ACHN (cell line): Measurements from ENCODE around the gene PAX8.

Source experiments
- DNase-seq: peaks from one replicate; pipeline ENCODE4 v3.0.0-alpha.2; 2015
- in situ Hi-C: cut with HindIII; loops from 2 replicates; pipeline ENCODE4 v1.10.0; 2017; ENCODE audit warnings: low sequenced_read_pairs, low pct_ligation_motif_present, low pct_unique_long_range_greater_than_20kb

PAX8 gene

DNA sequence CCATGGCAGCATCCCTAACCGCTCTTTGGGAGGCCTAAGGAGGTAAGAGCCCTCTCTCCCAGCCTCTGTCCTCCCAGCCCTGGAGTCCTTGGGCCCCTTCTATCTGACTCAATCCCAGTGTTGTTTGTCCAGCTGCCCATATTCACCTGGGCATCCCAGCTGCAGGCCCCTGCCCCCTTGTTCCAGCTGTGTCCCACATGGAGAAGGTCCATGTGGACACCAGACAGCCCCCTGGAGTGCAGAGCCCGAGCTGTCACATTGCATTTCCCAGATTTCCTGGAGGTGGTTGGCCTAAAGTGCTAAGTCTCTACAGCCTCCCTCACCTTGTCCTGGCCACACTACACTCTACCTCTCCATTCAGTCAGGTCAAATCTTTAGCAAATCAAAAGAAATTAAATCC, 62.4 kb downstream of the PAX8 start:
- in situ Hi-C loops = no loop called here
- no peak for DNase-seq

- DNase-seq = no peak
- in situ Hi-C loops = no loop called here
Observed at GRCh38 chr2:113215056-113215455, 63.7 kb downstream of the PAX8 start.

GRCh38 chr2:113214141-113214540, 64.6 kb downstream of the PAX8 start:
- in situ Hi-C loops = no loop called here
- no peak for DNase-seq

GRCh38 chr2:113213061-113213930, 65.4 kb downstream of the PAX8 start:
- DNase-seq = no peak
- in situ Hi-C loops = no loop called here

- DNase-seq = no peak
- in situ Hi-C loops = no loop called here
Observed at GRCh38 chr2:113212245-113213060, 66.3 kb downstream of the PAX8 start.

DNA sequence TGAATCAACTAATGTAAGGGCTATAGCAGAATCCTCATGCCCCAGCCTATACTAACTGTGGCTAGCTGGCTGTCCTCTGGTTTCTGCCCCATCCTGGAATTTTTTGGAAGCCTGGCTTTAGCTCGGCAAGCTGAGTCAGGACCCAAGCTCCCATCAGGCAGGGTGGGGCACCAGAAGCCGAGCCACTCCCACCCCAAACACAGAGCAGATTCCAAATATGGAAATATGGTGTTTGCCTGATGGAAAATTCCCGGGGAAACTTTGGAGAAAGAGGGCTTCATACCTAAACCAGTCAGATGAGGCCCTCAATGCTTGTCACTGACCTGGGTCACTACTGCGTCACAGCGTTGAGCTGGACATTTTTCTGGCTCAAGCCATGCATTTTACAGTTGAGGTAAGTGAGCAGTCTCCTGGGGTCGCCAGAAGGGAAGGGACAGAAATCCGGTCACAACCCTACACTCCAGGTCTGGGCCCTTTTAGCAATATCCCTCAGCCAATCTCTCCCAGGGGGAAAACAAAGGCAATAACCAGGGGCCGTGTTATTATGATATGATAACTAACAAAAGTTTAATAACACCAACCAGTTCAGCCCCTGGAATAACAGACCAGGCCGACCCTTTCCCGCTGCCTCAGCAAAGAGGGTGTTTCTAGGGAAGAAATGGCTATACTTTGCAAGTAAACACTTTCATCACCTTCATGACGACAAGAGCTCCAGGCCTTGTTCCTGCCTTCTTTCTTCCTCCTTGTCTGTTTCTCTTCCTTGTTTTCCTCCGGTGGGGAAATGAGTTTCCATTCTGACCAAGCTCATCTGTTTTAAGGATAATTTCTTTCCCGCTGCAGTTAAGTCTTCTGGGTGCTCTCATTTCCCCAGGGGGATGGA, 67.3 kb downstream of the PAX8 start:
- DNase-seq = no peak
- in situ Hi-C loops = no loop called here

GRCh38 chr2:113209646-113210171, 69.0 kb downstream of the PAX8 start:
- in situ Hi-C loops = no loop called here

GRCh38 chr2:113209011-113209645, 69.6 kb downstream of the PAX8 start:
- peak; percentile 70 for DNase-seq
- in situ Hi-C loops = no loop called here

More at GRCh38 chr2:113209646-113210171, 69.0 kb downstream of the PAX8 start:
- no peak for DNase-seq

GRCh38 chr2:113208396-113208795, 70.3 kb downstream of the PAX8 start:
- in situ Hi-C loops = no loop called here
- no peak for DNase-seq

GRCh38 chr2:113207021-113207420, 71.7 kb downstream of the PAX8 start:
- DNase-seq = no peak
- in situ Hi-C loops = no loop called here

- in situ Hi-C loops = no loop called here
- DNase-seq = no peak
Observed at GRCh38 chr2:113206251-113206650, 72.5 kb downstream of the PAX8 start.

DNA sequence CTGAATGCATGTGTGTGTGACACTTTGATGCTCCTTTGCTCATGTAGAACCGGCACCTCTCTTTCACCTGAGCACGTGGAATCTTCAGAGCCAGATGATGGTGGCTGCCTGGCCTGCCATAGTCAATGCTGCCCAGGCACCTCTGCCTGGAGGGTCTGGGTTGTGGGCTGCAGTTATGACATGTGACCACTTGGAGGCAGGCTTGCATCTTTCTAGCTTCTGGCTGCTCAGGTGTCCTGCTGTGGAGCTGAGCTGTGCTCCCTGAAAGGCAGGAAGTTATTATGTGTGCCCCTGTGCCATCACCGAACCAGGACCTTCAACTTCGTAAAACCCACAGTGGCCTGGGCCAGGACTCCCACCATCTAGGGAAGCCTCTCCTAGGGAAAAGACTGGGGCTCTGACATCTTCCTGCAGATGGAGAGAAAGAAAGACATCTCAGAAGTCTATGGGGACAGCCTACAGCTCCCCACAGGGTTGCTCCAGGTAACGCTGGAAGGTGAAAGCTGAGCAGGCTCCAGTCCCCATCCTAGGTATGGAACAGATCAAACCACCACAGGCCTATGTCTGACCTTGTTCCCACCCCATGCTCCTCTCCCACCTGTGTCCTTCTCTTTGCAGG, 74.7 kb downstream of the PAX8 start:
- DNase-seq = peak; percentile 82
- in situ Hi-C loops = no loop called here

DNA sequence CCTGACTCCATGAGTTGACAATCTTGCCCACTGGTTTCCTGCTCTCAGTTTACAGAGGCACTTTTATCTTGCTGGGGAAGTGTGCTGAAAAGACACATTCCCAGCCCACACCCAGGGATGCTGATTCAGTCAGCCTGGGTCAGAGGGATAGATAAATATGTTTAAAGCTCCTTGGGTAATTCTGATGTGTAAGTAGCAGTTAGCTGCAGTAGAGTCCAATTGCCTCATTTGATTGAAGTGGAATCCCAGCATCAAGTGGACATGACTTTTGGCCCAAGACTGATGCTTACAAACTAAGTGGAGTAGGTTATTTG, 75.5 kb downstream of the PAX8 start:
- in situ Hi-C loops = no loop called here
- no peak for DNase-seq

GRCh38 chr2:113202305-113203216, 76.2 kb downstream of the PAX8 start:
- no peak for DNase-seq
- in situ Hi-C loops = no loop called here

DNA sequence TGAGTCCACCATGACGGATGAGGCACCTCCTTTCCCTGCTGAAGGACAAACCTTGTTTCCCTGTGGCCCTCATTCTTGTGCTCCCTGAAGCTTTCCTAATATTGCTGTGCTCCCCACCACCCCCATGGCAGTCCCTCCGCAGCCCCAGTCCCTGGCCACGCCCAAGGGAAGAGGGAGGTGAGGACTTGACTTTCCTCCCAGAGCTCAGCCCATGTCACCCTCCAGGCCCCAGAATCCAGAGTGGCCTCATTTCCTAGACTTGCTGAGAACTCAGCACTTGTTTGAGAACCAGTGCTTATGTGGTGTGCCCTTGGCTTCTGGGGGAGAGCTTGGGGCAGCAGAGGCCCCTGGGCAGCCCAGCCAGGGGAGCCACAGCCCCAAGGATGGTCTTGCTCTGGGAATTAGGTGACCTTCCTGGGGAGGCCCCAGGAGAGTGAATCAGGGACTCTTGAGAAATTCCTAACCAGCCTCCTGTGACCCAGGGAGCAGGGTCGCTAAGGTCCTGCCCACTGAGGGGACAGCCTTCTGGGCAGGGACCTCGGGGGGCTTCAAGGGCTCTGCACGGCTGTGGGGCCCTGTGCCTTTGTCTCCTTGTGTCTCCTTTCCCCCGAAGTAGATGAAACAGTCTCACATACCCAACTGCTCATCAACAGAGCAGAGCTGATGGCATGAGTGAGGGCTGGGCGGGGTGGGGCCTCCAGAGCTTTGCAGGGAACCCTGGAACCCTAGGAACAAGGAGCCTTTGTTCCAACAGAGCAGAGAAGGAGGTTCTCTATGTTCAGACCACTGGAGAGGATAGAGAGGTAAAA, 77.0 kb downstream of the PAX8 start:
- DNase-seq = no peak
- in situ Hi-C loops = no loop called here
